Omental fat pad (tissue), 4 donors: ENCODE data around the gene GET3. TPM values are rescaled to one million over a fixed set of nuclear protein-coding genes. Genes with fewer than 3 reads are reported as not detected.

Source experiments
- ATAC-seq: fragments of 150-250 bp; one replicate; pipeline ENCODE4 v1.9.1; 2016; ENCODE audit warnings: mild to moderate bottlenecking, moderate library complexity; ENCODE audit not compliant: low FRiP score
- DNase-seq: peaks from one replicate; pipeline ENCODE4 v3.0.0-alpha.2; 2019; ENCODE audit warnings: low spot score
- CTCF ChIP-seq, 3 donors: fragments of 450-650 bp; IDR thresholded peaks; one replicate each; pipeline ENCODE4 v1.5.1; 2016 to 2017; ENCODE audit warnings: antibody characterized with exemption in 3 of 3, mild to moderate bottlenecking in 3 of 3, moderate library complexity in 2 of 3
- total RNA-seq, 4 donors: library from RNA; depleted of rRNA; stranded (reverse); fragments of >200 nt; gene quantifications; one replicate each; pipeline ENCODE4 v1.1.0, GENCODE V29; 2016

Gene GET3
- total RNA-seq, 4 donors from 2014 or later = 36.6 to 55.4 (median 48.9) TPM

- TF ChIP-seq CTCF (IDR thresholded peaks at IDR 0.05) = no peak
- DNase-seq = no peak
- no peak for ATAC-seq
These were observed 21.4 kb upstream of the GET3 start for GRCh38 chr19:12715929-12716328.

DNA sequence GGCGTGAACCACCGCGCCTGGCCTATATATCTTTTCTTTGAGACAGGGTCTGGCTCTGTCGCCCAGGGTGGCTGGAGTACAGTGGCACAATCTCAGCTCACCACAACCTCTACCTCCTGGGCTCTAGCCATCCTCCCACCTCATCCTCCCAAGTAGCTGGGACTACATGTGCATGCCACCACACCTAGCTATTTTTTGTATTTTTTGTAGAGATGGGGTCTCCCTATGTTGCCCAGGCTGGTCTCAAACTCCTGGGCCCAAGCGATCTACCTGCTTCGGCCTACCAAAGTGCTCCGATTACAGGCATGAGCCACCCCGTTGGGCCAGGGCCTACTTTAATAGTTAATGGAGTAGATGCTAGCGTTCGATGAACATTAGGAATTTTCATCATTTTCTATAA lies 17.0 kb upstream of the GET3 start:
- ATAC-seq (no peak), DNase-seq (no peak)
- TF ChIP-seq CTCF (IDR thresholded peaks at IDR 0.05) = no peak

DNA sequence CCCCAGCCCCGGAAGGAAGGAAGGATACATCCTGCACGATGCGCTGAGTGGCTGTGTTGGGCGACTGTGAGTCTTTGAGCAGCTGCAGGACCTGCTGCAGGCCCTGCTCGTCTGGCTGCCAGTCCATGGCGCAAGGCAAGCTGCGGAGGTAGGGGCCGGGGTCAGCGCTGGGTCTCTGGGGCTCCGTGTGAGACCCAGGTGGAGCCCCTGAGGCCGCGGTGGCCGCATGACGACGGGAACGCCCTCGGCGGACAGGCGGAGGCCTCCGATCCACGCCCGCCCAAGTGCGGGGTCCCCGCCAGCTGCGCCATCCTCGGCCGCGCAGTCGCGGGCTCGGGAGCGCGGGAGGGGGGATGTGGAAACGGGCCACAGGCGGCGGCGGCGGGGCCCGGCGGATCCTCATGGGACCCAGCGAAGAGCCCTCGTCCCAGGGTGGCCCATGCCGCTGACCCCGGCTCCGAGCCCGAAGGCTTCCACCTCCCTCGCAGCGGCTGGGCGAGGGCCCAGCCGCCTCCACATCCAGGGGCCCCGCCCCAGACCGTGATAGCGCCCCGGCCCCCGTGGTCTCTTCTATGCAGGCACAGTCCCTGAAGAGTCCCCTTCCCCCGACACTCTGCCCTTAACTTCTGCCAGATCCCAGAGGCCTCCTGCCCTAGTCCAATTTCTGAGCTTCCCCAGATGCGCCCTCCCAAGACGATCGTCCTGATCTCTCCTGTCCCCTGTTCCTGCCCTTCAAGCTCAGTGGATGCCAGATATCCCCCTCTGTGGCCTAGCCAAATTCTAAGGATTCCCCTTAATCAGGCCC lies 16.2 kb upstream of the GET3 start:
- no peak for TF ChIP-seq CTCF (IDR thresholded peaks at IDR 0.05)
- no peak for DNase-seq
- ATAC-seq = no peak

GRCh38 chr19:12721656-12722565 lies 15.4 kb upstream of the GET3 start:
- ATAC-seq (peak; percentile 47), DNase-seq (no peak)
- TF ChIP-seq CTCF (IDR thresholded peaks at IDR 0.05) = no peak

GRCh38 chr19:12722566-12723380 lies 14.5 kb upstream of the GET3 start:
- no peak for TF ChIP-seq CTCF (IDR thresholded peaks at IDR 0.05)
- ATAC-seq = peak; percentile 87
- peak; percentile 89 for DNase-seq

DNA sequence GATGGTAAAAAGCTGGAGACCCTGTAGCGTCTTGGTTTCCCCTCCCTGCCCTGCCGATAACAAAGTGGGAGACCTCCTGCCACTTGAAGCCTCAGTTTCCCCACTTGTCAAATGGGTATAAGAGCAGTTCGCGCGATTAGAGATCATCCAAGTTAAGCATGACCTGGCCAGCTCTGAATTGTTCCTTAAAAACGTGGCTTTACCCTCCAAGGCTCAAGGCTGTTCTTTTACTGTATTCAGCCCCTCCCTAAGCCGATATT lies 14.0 kb upstream of the GET3 start:
- no peak for TF ChIP-seq CTCF (IDR thresholded peaks at IDR 0.05)
- DNase-seq (no peak), ATAC-seq (no peak)
